NCI-H2171 (cell line): Measurements from ENCODE around the gene ANK2.

Experiments used
- DNase-seq: peaks from one replicate; lab custom pipeline; 2025; lab: John Stamatoyannopoulos, UW

The ANK2 gene

GRCh38 chr4:113339430-113339813 is 290.0 kb downstream of the ANK2 start:
- DNase-seq = no peak

- DNase-seq = no peak
Observed at GRCh38 chr4:113344100-113344499, 294.6 kb downstream of the ANK2 start.

- DNase-seq = no peak
Observed at GRCh38 chr4:113347245-113347644, 297.8 kb downstream of the ANK2 start.

DNA sequence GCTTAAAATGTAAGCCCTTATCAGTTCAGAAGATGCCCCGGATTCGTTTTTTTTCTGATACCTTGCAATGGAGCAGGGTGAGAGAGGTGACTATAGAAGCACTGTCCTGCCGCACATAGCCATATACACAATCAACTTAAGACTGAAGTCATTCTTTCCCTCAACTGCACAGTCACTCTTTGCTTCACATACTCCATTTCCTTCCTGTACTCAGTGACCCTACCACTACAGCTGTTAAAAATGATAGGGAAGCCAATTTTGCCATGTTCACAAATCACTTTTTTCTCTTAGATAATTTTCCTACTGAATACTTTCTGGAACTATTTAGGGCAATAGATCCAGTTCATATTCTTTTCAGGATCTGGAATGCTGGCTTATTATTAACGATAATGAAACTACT is 300.0 kb downstream of the ANK2 start:
- no peak for DNase-seq

- DNase-seq = no peak
Observed at GRCh38 chr4:113350576-113350975, 301.1 kb downstream of the ANK2 start.

DNA sequence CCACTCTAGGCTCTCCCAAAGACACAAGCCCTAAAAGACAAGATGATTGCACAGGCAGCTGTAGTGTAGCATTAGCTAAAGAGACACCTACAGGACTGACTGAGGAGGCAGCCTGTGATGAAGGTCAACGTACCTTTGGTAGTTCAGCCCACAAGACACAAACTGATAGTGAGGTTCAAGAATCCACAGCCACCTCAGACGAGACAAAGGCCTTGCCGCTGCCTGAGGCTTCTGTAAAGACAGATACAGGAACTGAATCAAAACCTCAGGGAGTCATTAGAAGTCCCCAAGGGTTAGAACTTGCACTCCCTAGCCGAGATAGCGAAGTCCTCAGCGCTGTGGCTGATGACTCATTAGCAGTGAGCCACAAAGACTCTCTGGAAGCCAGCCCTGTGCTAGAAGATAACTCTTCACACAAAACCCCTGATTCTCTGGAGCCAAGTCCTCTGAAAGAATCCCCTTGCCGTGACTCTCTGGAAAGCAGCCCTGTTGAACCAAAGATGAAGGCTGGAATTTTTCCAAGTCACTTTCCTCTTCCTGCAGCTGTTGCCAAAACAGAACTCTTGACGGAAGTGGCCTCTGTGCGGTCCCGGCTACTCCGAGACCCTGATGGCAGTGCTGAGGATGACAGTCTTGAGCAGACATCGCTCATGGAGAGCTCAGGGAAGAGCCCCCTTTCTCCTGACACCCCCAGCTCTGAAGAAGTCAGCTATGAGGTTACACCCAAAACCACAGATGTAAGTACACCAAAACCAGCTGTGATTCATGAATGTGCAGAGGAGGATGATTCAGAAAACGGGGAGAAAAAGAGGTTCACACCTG is 306.3 kb downstream of the ANK2 start:
- no peak for DNase-seq

DNA sequence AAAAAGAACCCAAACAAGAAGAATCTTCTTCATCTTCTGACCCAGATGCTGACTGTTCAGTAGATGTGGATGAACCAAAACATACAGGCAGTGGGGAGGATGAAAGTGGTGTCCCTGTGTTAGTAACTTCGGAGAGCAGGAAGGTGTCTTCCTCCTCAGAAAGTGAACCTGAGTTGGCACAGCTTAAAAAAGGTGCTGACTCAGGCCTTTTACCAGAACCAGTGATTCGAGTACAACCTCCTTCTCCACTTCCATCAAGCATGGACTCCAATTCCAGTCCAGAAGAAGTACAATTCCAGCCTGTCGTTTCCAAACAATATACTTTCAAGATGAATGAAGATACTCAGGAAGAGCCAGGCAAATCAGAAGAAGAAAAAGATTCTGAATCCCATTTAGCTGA is 307.0 kb downstream of the ANK2 start:
- DNase-seq = no peak

GRCh38 chr4:113358784-113359183 is 309.3 kb downstream of the ANK2 start:
- no peak for DNase-seq

GRCh38 chr4:113365377-113365776 is 315.9 kb downstream of the ANK2 start:
- DNase-seq = no peak

GRCh38 chr4:113368056-113368455 is 318.6 kb downstream of the ANK2 start:
- no peak for DNase-seq

DNA sequence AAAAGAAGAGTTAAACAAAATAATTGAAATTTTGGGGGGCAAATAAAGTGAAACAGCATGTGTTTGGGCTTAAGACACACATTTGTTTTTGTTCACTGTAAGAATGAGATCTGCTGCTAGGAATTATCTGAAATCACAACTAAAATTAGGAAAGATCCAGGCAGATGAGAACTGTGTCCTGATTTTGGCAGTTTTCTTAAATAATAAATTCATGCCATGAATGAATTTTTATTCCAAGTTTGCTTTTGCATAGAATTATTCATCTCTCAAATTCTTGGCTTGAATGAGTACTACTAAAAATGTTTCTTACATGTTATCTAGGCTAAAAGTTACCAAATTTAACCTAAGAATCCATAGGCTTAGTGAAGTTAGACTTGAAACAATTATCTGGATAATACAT is 321.7 kb downstream of the ANK2 start:
- DNase-seq = no peak

DNA sequence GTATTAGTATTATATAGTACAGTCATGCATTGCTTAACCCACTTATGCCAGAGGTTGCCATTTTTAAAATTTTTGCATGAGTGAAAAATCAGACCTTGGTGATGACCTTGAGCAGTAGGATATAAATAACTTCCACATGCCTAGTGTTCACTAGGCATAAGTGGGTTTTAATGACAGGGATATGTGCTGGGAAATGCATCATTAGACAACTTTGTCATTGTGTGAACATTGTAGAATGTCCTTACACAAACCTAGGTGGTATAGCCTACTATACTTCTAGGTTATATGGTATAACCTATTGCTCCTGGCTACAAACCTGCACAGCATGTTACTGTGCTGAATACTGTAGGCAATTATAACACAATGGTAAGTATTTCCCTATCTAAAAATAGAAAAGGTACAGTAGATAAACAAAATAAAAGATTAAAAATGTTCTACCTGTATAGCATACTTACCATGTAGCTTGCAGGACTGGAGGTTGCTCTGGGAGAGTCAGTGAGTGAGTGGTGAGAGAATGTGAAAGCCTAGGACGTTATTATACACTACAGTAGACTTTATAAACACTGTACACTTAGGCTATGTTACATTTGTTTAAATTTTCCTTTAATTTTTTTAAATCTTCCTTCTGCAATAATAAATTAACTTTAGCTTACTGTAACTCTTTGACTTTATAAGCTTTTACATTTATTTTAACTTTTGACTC is 326.7 kb downstream of the ANK2 start:
- DNase-seq = no peak

DNA sequence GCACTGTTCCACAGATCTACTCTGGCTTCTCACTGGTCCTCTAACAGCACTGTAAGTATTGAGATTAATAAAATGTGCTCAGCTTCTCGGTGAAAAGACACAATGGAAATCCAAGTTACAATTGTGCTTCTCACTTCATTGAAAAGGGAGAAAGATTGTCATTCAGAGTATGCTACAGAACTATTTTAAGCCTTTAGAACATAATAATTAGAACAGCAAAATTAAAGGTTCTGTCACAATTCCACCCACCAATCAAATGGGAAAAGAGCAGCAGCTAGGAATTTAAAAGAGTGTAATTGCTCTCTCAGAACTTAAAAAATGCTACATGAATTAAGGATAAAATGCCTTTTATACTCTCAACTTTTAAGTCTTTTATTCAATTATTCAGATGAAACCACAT is 329.4 kb downstream of the ANK2 start:
- no peak for DNase-seq

GRCh38 chr4:113382704-113383103 is 333.3 kb downstream of the ANK2 start:
- DNase-seq = no peak

DNA sequence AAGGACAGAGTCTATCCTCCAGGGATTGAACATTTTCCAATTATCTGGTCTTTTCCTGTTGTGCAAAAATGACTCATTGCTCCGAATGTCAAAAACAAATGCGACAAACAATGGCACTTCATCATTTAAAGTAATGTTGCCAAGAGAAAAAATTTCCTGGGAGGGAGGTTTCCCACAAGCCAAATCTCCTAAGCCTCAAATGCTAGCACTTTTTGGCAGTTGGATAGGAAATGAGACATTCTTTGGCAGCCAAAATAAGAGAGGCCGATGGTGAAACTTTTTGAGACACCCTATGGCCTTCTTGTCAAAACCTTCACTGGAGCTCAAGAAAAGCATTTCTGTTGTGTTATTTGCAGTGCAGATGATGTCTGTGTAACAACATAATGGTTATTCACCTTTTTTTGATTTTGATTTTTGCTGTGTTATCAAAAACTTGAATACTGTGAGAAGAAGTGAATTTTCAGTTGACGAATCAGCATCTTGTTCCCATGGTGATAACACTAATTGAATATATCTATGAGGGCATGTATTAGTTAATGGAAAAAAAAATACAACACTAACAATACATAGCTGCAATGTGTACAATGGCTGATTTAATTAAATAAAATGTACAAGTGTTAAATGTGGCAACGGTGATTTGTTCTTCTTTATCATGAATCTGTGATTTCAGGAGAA is 333.8 kb downstream of the ANK2 start:
- DNase-seq = no peak

DNA sequence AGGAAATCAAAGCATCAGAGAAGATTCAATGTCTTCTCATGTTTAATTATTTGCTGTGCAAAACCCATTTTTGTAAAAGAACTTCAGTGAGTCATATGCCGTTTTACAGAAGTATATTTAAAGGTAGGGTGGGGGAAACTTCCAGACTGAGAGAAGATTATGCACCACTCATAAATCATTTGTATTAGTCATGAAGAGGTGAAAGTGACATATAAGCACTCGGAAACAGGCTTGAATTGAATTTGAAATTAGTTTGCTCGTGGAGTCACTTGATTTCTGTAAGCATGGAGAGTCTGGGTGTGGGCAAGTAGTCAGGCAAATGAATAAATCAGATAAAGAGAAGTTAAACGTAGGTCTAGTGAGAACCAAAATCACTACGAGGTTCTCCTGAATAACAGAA is 335.1 kb downstream of the ANK2 start:
- DNase-seq = no peak

GRCh38 chr4:113385281-113385899 is 335.9 kb downstream of the ANK2 start:
- no peak for DNase-seq

DNA sequence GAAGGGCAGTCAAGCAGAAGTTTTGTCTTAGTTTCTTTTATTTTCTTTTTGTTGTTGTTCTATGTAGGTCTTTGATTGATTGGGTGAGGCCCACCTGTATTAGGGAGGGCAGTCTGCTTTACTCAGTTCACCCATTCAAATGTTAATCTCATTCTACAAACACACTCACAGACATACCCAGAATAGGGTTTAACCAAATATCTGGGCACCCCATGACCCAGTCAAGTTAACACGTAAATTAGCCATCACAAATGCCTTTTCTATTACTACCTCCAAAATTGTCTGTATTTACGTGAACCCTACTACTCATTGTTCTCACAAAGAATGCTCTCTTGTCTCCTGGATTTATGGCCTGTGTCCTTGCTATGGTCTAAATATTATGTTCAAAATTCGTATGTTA is 339.7 kb downstream of the ANK2 start:
- no peak for DNase-seq

GRCh38 chr4:113390850-113391249 is 341.4 kb downstream of the ANK2 start:
- DNase-seq = no peak

- DNase-seq = no peak
Observed at GRCh38 chr4:113394108-113394729, 344.8 kb downstream of the ANK2 start.

DNA sequence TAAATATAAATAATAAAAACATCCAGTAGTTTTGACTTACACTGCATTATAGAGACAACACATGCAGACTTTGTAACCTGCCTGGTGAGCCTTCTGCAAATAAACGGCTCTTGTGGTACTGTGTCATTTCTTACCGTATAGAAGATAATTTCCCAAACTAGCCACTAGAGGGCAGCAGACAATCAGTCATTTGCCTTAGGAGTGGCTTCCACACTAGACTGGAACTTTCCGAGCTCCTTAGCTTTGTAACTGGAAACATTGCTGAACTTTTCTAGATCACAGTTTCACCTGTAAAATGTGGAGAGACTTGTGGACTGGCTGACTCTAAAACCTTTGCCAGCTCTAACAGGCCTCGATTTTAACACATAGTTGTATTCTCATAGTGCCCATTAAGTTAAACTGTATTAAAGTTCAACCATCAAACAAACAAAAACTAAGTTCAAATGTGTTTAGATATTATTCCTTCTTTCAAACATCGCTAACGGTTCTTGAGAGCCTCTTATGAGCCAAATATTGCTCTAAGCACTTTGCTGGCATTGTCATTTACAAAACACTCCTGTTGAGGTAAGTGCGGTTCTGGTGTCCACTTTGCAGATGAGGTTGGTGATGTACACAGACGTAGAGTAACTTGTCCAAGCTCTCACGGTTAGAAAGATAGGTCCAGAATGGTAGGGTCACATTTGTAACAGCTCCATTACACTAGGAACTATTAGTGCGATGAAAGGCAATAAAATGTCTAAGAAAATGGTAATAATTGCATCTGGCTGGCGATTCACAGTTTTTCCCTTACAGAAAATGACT is 345.5 kb downstream of the ANK2 start:
- DNase-seq = peak; percentile 27
